C4-2B (cell line): ENCODE data around the gene SEH1L.

Experiments used
- CTCF ChIP-seq: fragments of 450-650 bp; conservative IDR thresholded peaks from 2 replicates; pipeline ENCODE4 v1.5.1; 2017; ENCODE audit warnings: mild to moderate bottlenecking
- ZFX ChIP-seq: fragments of 450-650 bp; IDR thresholded peaks from 2 replicates; pipeline ENCODE4 v1.6.1; 2017

- no peak for TF ChIP-seq CTCF
- no peak for TF ChIP-seq ZFX
Observed at GRCh38 chr18:12990123-12990475, 42.3 kb downstream of the SEH1L start.
